OCI-LY3 (cell line): Measurements from ENCODE around the gene ZMYND8.

Experiments used
- H2AFZ ChIP-seq: fragments of 200-600, 300-600 bp; shearing (Covaris generic); 2 replicates; pipeline ENCODE4 v1.6.0; 2014; ENCODE audit warnings: antibody characterized with exemption, low read depth, low read length
- H3K27ac ChIP-seq: fragments of 200-600, 300-600 bp; sonication (generic); 2 replicates; pipeline ENCODE4 v1.5.1; 2014; ENCODE audit warnings: mild to moderate bottlenecking, low read length, moderate library complexity, mixed read lengths
- H3K27me3 ChIP-seq: fragments of 200-600, 300-600 bp; sonication (generic); 2 replicates; pipeline ENCODE4 v1.6.1; 2014; ENCODE audit warnings: low read depth, low read length, mixed read lengths
- H3K36me3 ChIP-seq: fragments of 200-600, 300-600 bp; sonication (generic); replicated peaks from 2 replicates; pipeline ENCODE3; 2014; ENCODE audit warnings: low read depth, low read length, mixed read lengths
- H3K4me1 ChIP-seq: fragments of 300-600, 200-600 bp; sonication (generic); 2 replicates; pipeline ENCODE4 v1.6.1; 2014; ENCODE audit warnings: low read length, mixed read lengths
- H3K4me2 ChIP-seq: fragments of 200-600, 300-600 bp; sonication (generic); 2 replicates; pipeline ENCODE4 v1.6.1; 2014; ENCODE audit warnings: low read length, mixed read lengths
- H3K4me3 ChIP-seq: fragments of 300-600, 200-600 bp; sonication (generic); 2 replicates; pipeline ENCODE4 v1.5.1; 2014; ENCODE audit warnings: antibody characterized with exemption, mild to moderate bottlenecking, low read length, moderate library complexity
- H3K79me2 ChIP-seq: fragments of 300-600, 200-600 bp; shearing (Covaris generic); 2 replicates; pipeline ENCODE4 v1.6.1; 2014; ENCODE audit warnings: mild to moderate bottlenecking, low read length, mixed read lengths
- H3K9ac ChIP-seq: fragments of 300-600, 200-600 bp; shearing (Covaris generic); 2 replicates; pipeline ENCODE4 v1.6.0; 2014; ENCODE audit warnings: mild to moderate bottlenecking, low read length, moderate library complexity
- H3K9me3 ChIP-seq: fragments of 200-600, 300-600 bp; shearing (Covaris generic); 2 replicates; pipeline ENCODE4 v1.6.1; 2014; ENCODE audit warnings: low read length, mixed read lengths; ENCODE audit not compliant: insufficient read depth
- H4K20me1 ChIP-seq: fragments of 200-600, 300-600 bp; sonication (generic); 2 replicates; pipeline ENCODE4 v1.6.1; 2016; ENCODE audit warnings: low read length, mixed read lengths; ENCODE audit not compliant: insufficient read depth
- EZH2phosphoT487 ChIP-seq: fragments of 200-600 bp; shearing (Covaris generic); IDR thresholded peaks from 2 replicates; pipeline ENCODE4 v1.6.1; 2018; ENCODE audit warnings: antibody characterized with exemption, mixed run types, low read depth
- TF ChIP-seq, protein P1 (sequence below): fragments of 200-600, 300-600 bp; sonication (generic); IDR thresholded peaks from 2 replicates; pipeline ENCODE4 v1.5.1; 2014; ENCODE audit warnings: antibody characterized with exemption, low read length, low read depth

Gene ZMYND8

GRCh38 chr20:47356526-47357295, at the start of gene ZMYND8:
Gene ZMYND8, minus strand, starts transcription at chr20:47356699. Its CDS starts 29 bp downstream, at chr20:47356670.
- peaks cover 4% of the 10 kb centered on the region for H3K36me3 ChIP-seq
- peak within 1 kb of the TSS; percentile 69 for H3K4me3 ChIP-seq
- H3K27me3 ChIP-seq, result no peaks in the 10 kb centered on the region
- no peaks in the 10 kb centered on the region for H3K9me3 ChIP-seq
- peak within 1 kb of the TSS; percentile 43 for H2AFZ ChIP-seq
- H4K20me1 ChIP-seq, result no peaks in the 10 kb centered on the region
- peaks cover 72% of the 10 kb centered on the region for H3K4me1 ChIP-seq
- H3K9ac ChIP-seq, result peak within 1 kb of the TSS; percentile 93
- H3K79me2 ChIP-seq, result peaks cover 44% of the 10 kb centered on the region
- peak within 1 kb of the TSS; percentile 92 for H3K27ac ChIP-seq
- no peak for TF ChIP-seq EZH2phosphoT487
- TF ChIP-seq, protein P1, sequence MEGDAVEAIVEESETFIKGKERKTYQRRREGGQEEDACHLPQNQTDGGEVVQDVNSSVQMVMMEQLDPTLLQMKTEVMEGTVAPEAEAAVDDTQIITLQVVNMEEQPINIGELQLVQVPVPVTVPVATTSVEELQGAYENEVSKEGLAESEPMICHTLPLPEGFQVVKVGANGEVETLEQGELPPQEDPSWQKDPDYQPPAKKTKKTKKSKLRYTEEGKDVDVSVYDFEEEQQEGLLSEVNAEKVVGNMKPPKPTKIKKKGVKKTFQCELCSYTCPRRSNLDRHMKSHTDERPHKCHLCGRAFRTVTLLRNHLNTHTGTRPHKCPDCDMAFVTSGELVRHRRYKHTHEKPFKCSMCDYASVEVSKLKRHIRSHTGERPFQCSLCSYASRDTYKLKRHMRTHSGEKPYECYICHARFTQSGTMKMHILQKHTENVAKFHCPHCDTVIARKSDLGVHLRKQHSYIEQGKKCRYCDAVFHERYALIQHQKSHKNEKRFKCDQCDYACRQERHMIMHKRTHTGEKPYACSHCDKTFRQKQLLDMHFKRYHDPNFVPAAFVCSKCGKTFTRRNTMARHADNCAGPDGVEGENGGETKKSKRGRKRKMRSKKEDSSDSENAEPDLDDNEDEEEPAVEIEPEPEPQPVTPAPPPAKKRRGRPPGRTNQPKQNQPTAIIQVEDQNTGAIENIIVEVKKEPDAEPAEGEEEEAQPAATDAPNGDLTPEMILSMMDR, result no peak
- peak within 1 kb of the TSS; percentile 74 for H3K4me2 ChIP-seq

- Histone ChIP-seq H3K4me1 (peaks cover 7% of the 10 kb centered on the region), H3K27me3 (no peaks in the 10 kb centered on the region), H3K79me2 (no peaks in the 10 kb centered on the region), H3K27ac (no peak overlapping the region), H3K9me3 (no peaks in the 10 kb centered on the region), H2AFZ (no peak overlapping the region), H3K4me2 (no peak overlapping the region), H3K9ac (no peak overlapping the region), H4K20me1 (no peaks in the 10 kb centered on the region), H3K36me3 (no peaks in the 10 kb centered on the region), H3K4me3 (no peak overlapping the region)
- TF ChIP-seq, protein P1, result no peak
- TF ChIP-seq EZH2phosphoT487, result no peak
These were observed 49.4 kb upstream of the ZMYND8 start for GRCh38 chr20:47405775-47406325.

- Histone ChIP-seq H3K27ac (no peak overlapping the region), H3K9ac (no peak overlapping the region), H3K9me3 (no peaks in the 10 kb centered on the region), H3K79me2 (no peaks in the 10 kb centered on the region), H3K4me2 (no peak overlapping the region), H3K4me3 (no peak overlapping the region), H2AFZ (no peak overlapping the region), H3K27me3 (no peaks in the 10 kb centered on the region), H3K36me3 (no peaks in the 10 kb centered on the region), H4K20me1 (no peaks in the 10 kb centered on the region), H3K4me1 (peaks cover 15% of the 10 kb centered on the region)
- TF ChIP-seq, protein P1, result no peak
- no peak for TF ChIP-seq EZH2phosphoT487
These were observed 44.2 kb upstream of the ZMYND8 start for GRCh38 chr20:47400685-47401084.

GRCh38 chr20:47397652-47398301, 41.3 kb upstream of the ZMYND8 start:
- Histone ChIP-seq H3K4me1 (peaks cover 17% of the 10 kb centered on the region), H4K20me1 (no peaks in the 10 kb centered on the region), H3K79me2 (no peaks in the 10 kb centered on the region), H3K27ac (peak overlapping the region; percentile 18; the same call in 1 of the 2 replicates), H3K9me3 (no peaks in the 10 kb centered on the region), H2AFZ (peak overlapping the region; percentile 81), H3K36me3 (no peaks in the 10 kb centered on the region), H3K4me2 (peak overlapping the region; percentile 62), H3K9ac (peak overlapping the region; percentile 2; the same call in 1 of the 2 replicates), H3K4me3 (peak overlapping the region; percentile 38), H3K27me3 (no peaks in the 10 kb centered on the region)
- no peak for TF ChIP-seq EZH2phosphoT487
- TF ChIP-seq, protein P1, result no peak
